ENCODE data around the gene CAPN7.

The CAPN7 gene

DNA sequence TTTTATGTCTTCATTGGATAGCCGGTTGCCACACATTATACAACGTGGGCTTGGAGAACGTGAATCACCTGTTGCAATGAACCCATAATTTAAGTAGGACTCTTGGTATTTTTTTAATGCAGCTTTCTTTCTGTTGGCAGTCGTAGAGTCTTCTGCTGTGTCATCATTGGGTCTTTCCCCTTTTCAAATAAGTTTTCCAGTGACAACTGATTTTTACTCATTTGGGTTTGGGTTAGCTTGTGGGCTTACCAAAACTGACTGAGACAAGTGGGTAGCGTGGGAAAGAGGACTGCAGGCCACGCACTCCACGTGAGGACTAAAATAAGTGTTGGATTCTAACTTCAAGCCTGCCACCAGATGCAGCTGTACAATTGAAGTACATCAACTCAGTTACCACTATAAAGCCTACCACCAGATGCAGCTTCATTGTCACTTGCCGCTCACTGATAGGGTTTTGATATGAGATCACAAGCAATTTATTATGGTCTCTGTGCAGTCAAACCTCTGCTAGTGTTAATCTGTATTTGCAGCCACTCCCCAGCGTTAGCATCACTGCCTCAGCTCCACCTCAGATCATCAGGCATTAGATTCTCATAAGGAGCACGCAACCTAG lies 6.4 kb upstream of the CAPN7 start:
- no peak for DNase-seq (ENCODE audit: low read depth)

DNA sequence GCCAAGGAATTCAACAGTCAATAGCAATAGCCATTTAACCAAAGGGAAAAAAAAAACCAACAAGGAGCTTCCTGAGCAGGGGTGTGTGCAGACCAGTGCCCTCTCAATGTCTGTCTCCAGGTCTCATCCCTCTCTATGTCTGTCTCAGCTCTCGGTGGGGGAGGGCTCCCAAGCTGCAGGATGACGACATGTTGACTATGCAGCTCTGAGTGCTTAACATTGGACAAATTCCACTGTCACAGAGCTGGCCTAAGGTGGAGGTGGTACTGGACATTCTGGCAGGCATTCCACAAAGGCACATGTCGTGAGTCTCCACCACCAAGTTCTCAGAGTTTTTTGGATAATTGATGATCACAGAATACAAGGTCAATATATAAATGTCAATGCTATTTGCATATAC lies 2.0 kb upstream of the CAPN7 start:
- DNase-seq (ENCODE audit: low read depth), result peak; percentile 34

DNA sequence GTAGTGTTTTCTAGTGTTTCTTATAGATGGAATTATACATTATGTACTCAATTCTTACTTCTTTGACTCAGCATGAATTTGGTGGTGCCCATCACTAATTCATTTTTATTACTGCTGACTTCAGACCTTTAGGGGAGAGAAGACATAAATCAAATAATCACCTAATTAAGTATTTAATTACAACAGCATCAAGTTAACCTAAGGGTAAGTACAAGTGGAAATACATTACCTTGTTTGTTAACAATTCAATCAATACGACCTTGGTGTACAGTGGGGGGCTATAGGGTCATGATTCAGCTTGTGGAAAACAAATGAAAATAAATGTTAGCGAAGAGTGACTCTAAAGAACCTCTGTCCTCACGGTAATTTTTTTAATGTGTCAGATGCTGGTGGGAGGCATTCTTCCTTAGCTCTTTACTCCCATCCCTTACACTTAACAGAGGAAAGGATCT lies 538 bp upstream of the CAPN7 start:
- no peak for DNase-seq (ENCODE audit: low read depth)

DNA sequence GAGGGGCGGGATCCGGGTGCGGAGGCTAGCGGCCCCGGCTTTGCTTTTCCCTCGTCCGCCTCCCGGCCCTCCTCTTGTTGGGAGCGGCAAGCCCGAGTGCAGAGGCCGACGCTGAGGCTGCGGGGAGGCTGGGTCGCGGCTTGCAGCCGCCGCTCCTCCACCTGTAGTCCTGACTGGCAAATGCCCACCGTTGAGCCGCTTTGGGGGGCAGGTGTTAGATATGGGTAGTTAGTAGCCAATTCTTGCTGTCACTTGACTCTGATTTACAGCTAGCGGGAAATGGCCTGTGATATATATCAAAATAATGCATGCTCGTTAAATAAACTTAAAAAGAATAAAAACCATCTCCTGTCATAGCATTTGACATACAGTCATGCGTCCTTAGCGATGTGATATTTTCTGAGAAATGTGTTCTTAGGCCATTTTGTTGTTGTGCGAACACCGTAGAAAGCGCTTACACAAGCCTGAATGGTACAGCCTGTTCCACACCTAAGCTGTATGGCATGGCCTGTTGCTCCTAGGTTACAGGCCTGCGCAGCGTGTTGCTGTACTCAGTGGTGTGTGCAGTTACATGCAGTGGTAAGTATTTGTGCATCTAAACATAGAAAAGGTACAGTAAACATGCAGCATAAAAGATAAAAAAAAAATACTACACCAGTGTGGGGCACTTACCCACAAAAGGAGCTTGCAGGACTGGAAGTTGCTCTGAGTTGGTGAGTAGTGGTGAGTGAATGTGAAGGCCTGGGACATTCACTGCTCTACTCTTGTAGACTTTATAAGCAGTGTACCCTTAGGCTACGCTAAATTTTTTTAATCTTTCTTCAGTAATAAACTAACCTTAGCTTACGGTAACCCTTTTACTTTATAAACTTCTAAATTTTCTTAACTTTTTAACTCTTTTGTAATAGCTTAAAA lies 873 bp downstream of the CAPN7 start:
- peak; percentile 52 for DNase-seq (ENCODE audit: low read depth)

DNA sequence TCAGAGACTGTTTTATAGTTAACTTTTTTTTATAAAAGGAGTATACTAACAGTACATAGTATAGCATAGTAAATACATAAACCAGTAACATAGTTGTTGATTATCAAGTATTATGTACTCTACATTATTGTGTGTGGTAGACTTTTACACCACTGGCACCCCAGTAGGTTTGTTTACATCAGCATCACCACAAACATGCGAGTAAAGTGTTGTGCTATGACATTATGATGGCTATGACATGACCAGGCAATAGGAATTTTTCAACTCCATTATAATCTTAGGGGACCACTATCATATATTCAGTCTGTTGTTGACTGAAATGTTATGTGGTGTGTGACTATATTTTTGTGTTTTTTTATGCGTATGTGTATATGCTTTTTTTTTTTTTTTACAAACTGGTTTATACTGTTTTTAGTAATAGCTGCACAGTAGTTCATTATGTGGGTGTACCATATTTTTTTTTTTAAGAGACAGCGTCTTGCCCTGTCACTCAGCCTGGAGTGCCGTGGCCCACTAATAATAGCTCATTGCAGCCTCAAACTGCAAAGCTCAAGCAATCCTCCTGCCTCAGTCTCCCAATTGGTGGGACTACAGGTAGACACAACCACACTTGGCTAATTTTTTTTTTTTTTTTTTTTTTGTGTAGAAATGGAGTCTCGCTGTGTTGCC lies 1.9 kb downstream of the CAPN7 start:
- DNase-seq (ENCODE audit: low read depth), result peak; percentile 31

DNA sequence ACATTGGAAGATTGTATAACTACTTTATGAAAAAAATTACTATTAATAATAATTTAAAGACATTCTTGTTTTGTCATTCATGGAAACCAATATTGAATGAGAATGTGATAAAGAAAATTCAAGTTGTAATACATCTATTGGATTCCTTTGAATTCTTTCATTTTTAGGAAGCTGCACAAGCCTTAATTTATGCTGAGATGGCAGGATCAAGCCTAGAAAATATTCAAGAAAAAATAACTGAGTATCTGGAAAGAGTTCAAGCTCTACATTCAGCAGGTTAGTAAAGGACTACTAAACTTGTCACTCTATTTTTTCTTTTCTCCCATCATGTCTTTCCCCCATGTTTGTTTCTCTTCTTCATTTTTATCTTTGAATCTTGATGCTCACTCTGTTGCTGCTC lies 5.9 kb downstream of the CAPN7 start:
- no peak for DNase-seq (ENCODE audit: low read depth)

DNA sequence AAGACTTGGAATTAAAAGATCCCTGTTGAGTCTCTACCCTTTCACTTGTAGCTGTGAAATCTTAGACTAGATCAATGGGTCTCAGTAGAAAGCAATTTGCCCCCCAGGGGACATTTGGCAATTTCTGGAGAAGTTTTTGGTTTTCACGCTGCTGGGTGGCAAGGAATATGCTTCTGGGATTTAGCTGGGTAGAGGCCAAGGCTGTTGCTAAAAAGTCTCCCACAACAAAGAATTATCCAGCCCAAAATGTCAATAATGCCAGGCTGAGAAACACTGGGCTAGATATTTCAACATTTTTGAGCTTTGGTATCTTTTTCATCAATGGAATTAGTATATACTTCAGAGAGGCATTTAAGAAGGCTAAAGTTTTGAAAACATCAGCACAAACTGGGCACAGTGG lies 8.7 kb downstream of the CAPN7 start:
- no peak for DNase-seq (ENCODE audit: low read depth)

DNA sequence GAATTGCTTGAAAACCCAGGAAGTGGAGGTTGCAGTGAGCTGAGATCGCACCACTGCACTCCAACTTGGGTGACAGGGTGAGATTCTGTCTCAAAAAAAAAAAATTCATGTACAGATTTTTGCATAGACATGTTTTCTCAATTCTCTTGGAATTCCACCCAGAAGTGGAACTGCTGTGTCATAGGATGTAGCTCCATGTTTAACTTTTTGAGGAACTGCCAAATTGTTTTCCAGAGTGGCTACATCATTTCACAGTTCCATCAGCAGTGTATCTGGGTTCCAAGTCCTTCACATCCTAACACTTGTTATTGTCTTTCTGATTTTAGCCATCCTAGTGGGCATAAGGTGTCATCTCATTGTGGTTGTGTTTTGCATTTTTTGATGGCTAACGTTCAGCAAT lies 9.9 kb downstream of the CAPN7 start:
- peak; percentile 18 for DNase-seq (ENCODE audit: low read depth)

DNA sequence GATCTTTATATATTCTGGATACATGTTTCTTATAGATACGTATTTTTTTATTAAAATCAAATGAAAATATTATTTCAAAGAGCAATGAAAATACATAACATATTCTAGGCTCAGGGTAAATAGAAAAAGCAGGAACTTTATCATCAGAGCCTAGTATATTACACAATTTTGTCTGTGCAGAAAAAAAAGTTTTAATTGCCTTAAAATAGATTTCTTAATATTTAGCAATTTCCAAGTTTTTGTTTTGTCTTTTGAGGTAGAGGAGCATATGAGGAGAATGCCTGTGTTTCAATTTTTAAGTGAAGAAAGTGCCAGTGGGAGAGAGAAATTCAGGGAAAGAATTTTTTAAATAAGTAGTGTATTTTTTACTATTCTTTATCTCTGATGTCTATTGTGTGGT lies 10.5 kb downstream of the CAPN7 start:
- no peak for DNase-seq (ENCODE audit: low read depth)

DNA sequence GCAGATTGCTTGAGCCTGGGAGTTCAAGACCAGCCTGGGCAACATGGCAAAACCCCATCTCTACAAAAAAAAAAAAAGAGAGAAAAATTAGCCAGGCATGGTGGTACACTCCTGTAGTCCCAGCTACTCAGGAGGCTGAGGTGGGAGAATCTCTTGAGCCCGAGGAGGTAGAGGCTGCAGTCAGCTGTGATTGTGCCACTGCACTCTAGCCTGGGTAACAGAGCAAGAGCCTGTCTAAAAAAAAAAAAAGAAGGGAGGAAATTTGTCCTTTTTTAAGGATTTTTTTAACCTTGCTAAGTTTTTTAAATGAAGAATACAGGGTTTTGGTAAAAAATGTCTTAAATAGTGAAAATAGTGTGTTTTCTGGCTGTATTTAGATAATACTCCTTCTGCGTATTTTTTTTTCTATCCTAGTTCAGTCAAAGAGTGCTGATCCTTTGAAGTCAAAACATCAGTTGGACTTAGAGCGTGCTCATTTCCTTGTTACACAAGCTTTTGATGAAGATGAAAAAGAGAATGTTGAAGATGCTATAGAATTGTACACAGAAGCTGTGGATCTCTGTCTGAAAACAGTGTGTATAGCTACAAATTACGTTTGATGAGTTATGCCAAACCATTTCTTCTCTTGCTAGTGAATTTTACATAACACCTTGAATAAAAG lies 11.1 kb downstream of the CAPN7 start:
- no peak for DNase-seq (ENCODE audit: low read depth)

DNA sequence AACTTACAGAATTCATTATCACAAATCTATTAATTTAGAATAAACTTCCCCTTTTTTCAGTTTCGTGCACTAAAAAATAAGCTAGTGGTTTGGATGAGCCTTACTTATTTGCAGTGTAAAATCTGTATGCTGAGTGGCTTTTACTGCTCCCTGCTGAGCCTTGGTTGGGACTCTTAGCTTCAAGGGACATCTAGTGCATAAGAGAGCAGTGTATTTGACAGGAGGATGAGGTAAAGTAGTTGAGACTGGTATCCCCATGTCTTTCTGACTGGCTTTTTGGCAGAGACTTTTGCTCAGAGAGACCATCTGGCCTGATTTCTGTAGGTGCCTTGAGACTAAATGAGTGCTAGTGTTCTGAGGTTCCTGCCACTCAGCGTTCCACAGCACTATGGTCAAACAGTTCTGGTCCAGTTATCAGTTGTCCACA lies 11.8 kb downstream of the CAPN7 start:
- no peak for DNase-seq (ENCODE audit: low read depth)

DNA sequence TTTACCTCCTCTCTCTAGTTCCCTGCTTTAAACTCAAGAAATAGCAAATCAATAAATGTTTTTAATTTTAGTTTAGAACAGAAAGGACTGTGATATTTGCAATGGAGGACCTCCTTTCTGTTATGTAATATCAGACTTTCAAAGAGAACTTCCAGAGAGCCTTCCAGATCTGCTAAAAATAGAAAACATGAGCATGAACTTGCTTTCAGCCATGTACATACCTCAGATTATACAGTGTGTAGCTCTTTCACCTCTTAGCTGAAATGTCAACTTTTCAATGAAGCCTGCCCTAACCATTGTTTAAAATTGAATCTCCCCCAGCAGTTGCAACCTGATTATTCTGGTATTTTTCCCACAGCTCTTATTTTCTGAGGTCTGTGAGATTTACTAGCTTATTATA lies 12.6 kb downstream of the CAPN7 start:
- no peak for DNase-seq (ENCODE audit: low read depth)

DNA sequence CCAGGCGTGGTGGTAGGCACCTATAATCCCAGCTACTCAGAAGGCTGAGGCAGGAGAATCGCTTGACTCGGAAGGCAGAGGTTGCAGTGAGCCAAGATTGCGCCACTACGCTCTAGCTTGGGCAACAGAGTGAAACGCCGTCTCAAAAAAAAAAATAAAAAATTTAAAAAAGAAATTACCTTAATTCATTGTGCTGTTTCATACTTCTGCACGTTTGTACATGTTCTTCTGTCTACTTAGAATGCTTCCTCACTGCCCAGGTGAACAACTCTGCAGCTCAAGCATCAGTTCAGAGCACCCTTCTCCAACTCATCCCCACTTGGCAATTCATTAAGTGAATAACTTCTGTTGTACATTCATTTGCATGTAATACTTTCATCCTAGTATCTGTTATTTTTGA lies 14.0 kb downstream of the CAPN7 start:
- DNase-seq (ENCODE audit: low read depth), result no peak

DNA sequence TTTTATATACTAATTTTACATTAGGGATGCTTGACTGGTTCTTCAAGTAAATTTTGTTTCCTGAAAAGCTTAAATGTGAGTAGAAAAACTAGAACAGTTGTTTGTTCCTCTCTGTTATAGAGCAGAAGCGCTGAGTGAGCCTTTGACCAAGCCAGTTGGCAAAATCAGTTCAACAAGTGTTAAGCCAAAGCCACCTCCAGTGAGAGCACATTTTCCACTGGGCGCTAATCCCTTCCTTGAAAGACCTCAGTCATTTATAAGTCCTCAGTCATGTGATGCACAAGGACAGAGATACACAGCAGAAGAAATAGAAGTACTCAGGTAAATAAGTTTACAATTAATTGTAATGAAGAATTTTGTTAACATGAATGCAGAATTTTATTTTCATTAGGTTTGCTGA lies 14.6 kb downstream of the CAPN7 start:
- no peak for DNase-seq (ENCODE audit: low read depth)

DNA sequence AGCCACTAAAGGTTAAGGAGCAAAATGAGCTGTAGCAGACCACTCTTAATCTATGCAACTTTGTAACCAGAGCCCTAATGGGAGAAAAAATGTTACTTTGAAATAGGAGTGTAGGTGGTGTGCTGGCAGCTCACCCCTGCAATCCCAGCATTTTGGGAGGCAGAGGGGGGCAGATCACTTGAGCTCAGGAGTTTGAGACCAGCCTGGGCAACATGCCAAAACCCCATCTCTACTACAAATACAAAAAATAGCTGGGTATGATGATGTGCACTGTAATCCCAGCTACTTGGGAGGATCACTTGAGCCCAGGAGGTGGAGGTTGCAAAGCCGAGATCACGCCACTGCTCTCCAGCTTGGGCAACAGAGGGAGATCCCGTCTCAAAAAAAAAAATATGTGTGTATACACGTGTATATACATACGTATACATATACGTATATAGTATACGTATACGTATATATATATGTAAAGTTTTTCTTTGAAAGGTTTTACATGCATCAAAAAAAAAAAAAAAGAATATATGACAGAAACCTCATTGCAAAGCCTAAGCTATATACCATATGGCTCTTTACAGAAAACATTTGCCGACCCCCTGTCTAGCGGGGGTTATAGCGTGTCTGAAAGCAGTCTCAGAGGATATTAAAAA lies 15.7 kb downstream of the CAPN7 start:
- DNase-seq (ENCODE audit: low read depth), result no peak

DNA sequence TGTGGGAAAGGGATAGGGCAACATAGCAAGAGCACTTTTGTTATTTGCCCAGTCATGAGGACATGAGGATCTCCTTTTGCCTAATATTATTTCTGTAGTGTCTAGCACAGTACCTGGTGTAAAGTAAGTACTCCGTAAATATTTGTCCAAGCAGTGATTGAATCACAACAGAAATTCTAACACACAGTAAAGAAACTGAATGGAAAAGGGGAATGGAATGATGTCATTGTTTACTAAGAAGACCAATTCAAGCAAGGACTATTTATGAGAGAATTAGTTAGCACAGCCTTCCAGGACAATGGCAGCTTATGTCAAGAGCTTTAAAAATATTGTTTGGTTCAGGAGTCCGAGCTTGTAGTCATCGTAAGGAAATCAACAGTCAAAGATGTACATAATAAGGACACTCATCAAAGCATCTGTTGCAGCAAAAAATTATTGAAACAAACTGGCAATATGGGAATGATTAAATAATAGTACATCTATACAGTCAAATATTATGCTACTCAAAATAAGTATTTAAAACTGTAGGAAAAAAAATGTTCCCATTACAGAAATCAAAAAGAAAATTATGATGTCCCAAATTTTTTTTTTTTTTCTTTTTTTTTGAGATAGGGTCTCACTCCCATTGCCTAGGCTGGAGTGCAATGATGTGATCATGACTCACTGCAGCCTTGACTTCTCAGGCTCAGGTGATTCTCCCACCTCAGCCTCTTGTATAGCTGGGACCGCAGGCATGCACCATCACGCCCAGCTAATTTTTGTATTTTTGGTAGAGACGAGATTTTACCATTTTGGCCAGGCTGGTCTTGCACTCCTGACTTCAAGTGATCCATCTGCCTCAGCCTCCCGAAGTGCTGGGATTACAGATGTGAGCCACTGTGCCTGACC lies 17.9 kb downstream of the CAPN7 start:
- peak; percentile 36 for DNase-seq (ENCODE audit: low read depth)

DNA sequence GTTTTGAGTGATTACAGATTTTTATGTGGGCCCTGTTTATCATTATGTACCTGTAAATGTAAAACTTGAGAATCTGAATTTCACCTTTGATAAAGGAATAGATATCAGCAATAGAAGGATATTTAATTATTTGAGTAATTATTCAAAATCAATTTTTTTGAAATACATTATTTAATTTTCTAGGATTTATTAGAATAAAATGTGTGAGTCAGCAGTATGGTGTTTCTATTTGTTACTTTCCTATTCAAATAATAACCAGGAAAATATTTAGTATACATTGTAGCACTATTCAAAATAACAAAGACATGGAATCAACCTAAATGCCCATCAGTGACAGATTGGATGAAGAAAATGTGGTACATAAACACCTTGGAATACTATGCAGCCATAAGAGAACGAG lies 22.1 kb downstream of the CAPN7 start:
- DNase-seq (ENCODE audit: low read depth), result no peak

DNA sequence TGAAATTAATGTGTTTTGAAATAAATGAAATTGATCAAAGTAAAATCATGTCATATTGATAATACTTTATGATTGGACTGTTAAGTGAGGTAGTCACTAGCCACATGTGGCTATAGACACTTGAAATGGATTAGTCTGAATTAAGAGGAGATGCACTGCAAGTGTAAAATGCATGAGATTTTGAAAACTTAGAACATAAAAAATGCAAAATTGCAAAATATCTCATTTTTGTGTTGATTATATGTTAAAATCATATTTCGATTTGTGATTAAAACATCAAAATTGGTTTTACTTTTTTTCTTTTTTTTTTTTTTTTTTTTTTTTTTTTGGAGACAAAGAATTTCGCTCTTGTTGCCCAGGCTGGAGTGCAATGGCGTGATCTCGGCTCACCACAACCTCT lies 23.2 kb downstream of the CAPN7 start:
- DNase-seq (ENCODE audit: low read depth), result no peak

DNA sequence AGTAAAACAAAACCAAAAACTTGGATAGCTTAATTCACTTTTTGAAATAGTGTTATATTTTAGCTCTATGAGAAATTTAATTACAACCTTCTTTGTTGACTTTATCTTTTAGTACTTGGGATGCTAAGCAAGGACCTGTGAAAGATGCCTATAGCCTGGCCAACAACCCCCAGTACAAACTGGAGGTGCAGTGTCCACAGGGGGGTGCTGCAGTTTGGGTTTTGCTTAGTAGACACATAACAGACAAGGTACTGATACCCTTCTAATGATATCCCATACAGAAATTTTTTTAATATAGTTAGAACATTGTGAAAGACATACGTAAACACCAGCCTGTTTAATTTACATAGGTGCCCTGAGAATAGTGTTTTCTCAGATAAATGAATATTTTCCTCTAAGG lies 35.3 kb downstream of the CAPN7 start:
- DNase-seq (ENCODE audit: low read depth), result no peak

DNA sequence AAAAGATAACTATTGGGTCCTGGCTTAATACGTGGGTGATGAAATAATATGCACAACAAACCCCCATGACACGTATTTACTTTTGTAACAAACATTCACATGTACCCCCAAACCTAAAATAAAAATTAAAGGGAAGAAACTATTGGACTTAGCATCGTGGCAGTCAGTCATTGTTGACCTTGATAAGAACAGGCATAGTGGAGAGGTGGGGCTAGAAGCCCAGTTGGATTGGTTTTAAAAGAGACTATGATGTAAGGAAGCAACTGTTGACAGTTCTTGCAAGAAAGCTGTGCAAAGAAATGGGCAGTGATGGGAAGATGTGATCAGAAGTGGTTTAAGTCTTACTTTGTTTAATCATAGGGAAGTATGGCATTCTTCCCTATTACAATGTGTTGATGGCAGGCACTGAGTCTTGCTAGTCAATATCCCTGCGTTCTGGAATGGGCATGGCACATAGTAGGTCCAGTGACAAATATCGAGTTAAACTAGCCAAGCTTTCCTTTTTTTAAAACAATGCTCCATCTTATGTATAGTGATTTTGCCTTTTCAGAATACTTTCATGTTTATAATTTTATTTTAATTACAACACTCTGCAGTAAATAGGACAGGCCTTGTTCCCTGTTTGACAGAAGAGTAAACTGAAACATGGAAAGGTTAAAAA lies 37.9 kb downstream of the CAPN7 start:
- no peak for DNase-seq (ENCODE audit: low read depth)
